SH-SY5Y (cell line): ENCODE data around the gene DNAJB9.

Source experiments
- GATA2 ChIP-seq: IDR thresholded peaks from 2 replicates; pipeline ENCODE4 v1.6.1; 2011; ENCODE audit warnings: mild to moderate bottlenecking, low read depth, low read length
- GATA3 ChIP-seq: IDR thresholded peaks from 2 replicates; pipeline ENCODE4 v1.6.1; 2011; ENCODE audit warnings: low read depth, mild to moderate bottlenecking, low read length, moderate library complexity

- no peak for TF ChIP-seq GATA3
- TF ChIP-seq GATA2, result no peak
These were observed 10.4 kb upstream of the DNAJB9 start for GRCh38 chr7:108559253-108559652.
